Suprapubic skin (tissue), 4 donors: ENCODE data around the gene VRTN.

Source experiments
- CTCF ChIP-seq, 2 donors: fragments of 200-600 bp in 1 of 2; fragments of 450-650 bp in 1 of 2; sonication (generic) in 1 of 2; IDR thresholded peaks; one replicate each; pipeline ENCODE4 v1.5.1; 2016 to 2019; ENCODE audit warnings: antibody characterized with exemption in 2 of 2, mild to moderate bottlenecking in 1 of 2, moderate library complexity in 1 of 2
- EP300 ChIP-seq: sonication (generic); formaldehyde crosslinking; IDR thresholded peaks from one replicate; pipeline ENCODE4 v1.6.1; 2017; ENCODE audit warnings: antibody characterized with exemption
- POLR2A ChIP-seq, 2 donors: fragments of 450-650 bp; IDR thresholded peaks; one replicate each; pipeline ENCODE4 v1.6.1; 2017; ENCODE audit warnings: antibody characterized with exemption in 2 of 2, mild to moderate bottlenecking in 2 of 2, moderate library complexity in 2 of 2
- POLR2AphosphoS5 ChIP-seq, 3 donors: sonication (generic); formaldehyde crosslinking; IDR thresholded peaks; one replicate each; pipeline ENCODE4 v1.6.1; 2017; ENCODE audit warnings: antibody characterized with exemption in 3 of 3

- TF ChIP-seq CTCF (IDR thresholded peaks at IDR 0.05) (no peak), POLR2AphosphoS5 (IDR thresholded peaks at IDR 0.05) (no peak), POLR2A (IDR thresholded peaks at IDR 0.05) (no peak), EP300 (no peak)
These were observed 38.9 kb upstream of the VRTN start for GRCh38 chr14:74309125-74310022.
